Measurements from ENCODE around the gene ZNF775.

- TF ChIP-seq CTCF (IDR thresholded peaks at IDR 0.05): no peak
- TF ChIP-seq ZFX (IDR thresholded peaks at IDR 0.05; ENCODE audit: borderline replicate concordance): no peak
Measured at GRCh38 chr7:150355666-150356059, 23.5 kb upstream of the ZNF775 start.

Data from 22Rv1 (cell line).